Mammary epithelial cell (primary cell): Measurements from ENCODE around the gene SLCO3A1.

ENCODE experiments used
- CTCF ChIP-seq, 2 donors: IDR thresholded peaks in 1 of 2; conservative IDR thresholded peaks in 1 of 2; 2 replicates each; pipeline ENCODE4 v1.5.1; 2011 to 2012; ENCODE audit warnings: inconsistent platforms in 2 of 2, low read length in 2 of 2, mild to moderate bottlenecking in 2 of 2, control low read depth in 1 of 2, low read depth in 1 of 2; ENCODE audit not compliant: insufficient read depth in 1 of 2; ENCODE audit errors: extremely low read depth in 1 of 2
- EZH2 ChIP-seq: IDR thresholded peaks from 2 replicates; pipeline ENCODE4 v1.6.1; 2012; ENCODE audit warnings: low read length, inconsistent platforms, borderline replicate concordance

DNA sequence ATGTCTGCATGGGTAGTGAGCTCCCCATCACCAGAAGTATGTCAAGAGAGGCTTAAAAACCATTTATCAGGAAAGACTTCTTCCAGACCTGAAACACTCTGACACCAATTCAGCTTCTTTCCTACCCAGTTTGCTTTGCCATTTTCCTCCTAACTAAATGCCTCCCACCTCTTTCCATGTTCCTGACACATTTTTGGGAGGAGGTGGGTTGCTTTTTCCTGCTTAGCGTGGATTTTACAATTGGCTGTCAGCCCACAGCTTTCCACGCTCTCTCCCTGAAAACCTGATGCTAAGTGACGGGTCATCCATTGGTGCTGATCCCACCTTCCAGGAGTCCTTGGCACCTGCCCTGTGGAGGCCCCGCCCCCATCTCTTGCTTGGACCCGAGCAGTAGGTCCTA is 275.3 kb downstream of the SLCO3A1 start:
- TF ChIP-seq EZH2 (no peak), CTCF (conservative IDR thresholded peaks at IDR 0.05 in 1 of 2, IDR thresholded peaks at IDR 0.05 in 1 of 2; ENCODE audit: extremely low read depth in 1 of 2, insufficient read depth in 1 of 2, low read depth in 1 of 2, low read length in 2 of 2) (no peak)
